ENCODE data around the gene TSPAN32.
A peak's percentile ranks its signal among the peaks of the same experiment; 100 is the strongest.
"Not testable (repeated sequence)": the region's sequence is repeated elsewhere in the genome, so short reads cannot be mapped to it uniquely, and the experiment has no call there.

TSPAN32 gene

DNA sequence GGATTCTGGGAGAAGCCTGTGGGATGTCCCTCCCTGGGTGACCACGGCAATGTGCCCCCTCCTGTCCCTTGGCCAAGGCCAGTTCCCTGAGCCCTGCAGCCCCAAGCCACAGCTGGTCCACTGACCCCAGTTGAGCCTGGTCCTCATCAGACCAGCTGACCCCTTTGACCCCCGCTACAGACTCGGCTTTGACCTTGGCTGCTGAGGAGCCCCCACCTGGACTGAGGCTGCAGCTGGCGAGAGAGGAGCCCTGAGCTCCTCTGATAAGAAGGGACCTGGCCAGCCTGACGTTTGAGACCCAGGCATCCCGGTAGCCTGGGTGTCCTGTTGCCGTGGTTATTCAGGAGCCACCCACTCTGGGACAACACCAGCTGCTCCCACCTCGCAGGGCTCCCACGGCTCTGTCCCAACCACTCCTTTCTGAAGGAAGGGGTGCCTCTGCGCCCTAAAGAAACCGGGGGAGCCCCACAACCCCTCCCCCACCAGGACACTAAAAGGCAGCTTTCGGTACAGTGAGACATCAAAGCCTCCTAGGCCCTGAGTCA lies 34.4 kb upstream of the TSPAN32 start:
- no peak for DNase-seq

DNA sequence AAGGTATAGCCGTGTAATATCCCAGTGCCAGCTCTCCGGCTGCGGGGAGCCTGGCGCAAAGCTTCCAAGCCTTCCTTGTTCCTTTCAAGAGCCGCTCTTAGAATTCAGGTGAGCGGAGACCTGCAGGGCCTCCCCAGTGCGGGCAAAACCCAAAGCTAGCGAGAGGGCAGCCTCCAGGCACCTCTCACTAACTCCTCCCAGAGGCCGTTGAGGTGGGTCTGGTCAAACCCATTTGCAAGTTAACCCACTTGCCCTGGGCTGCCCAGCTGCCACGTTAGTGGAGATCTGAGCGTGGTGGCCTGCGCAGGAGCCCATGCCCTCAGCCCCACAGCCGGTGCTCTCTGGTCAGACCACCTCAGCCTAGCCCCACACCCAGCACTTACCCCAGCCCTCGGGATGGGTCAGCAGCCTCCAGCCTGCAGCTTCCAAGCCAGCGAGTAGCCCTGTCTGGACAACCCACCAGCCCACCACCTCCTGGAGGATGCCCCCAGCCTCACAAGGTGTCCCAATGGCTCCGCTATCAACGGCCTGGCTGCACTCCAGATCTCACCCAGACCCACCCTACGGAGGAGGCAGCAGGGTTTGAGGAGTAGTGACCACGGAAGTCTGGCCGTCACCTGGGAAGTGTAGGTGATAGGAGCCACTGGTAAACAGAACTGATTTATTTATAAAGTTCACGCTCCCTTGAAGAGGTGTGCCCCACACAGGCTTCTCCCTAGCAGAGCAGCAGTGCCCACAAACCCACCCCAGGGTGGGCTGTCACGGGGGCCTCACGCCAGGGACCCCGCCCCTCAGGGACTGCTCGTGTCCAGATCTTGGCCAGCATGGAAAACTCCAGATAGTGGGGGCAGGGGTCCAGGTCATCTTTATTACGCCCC lies 33.7 kb upstream of the TSPAN32 start:
- DNase-seq: no peak

DNA sequence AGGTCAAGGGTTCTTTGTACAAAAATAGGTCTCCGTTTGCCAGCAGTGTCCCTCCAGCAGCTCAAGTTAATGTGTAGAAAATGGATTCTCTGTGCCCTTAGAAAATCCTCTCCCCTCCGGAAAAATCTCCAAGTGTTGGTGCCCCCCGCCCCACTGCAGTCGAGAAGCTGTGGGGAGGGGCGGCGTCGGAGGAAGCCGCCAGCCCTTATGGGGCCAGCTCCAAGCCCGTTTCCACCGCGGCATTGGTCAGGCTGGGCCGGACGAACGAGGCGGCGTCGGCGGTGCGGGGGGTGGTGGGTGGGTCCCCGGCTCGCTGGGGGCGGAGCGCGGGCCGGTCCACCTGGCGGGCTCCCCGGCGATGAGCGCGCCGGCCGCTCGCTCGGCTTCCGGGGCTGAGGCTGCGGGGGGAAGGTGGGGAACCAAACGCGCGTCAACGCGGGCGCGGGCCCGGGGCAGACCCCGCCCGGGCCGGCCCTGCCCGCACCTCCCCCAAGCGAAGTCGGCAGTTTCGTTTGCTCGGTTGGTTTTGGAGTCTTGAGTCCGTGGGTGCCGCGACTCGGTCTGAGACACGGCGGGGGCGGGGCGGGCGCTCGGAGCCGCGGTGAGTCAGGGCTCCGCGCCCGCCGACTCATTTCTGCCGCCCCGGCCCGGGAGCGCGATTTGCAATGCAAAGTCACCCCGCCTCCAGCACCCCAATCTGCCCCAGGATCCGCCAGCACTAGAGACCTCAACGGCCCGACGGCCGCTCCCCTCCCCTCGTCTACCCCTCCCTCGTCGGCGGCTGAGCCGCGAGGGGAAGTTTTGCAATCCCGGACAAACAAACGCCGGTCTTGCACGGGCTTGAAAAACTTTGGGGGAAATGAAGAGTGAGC lies 32.8 kb upstream of the TSPAN32 start:
- no peak for DNase-seq

DNA sequence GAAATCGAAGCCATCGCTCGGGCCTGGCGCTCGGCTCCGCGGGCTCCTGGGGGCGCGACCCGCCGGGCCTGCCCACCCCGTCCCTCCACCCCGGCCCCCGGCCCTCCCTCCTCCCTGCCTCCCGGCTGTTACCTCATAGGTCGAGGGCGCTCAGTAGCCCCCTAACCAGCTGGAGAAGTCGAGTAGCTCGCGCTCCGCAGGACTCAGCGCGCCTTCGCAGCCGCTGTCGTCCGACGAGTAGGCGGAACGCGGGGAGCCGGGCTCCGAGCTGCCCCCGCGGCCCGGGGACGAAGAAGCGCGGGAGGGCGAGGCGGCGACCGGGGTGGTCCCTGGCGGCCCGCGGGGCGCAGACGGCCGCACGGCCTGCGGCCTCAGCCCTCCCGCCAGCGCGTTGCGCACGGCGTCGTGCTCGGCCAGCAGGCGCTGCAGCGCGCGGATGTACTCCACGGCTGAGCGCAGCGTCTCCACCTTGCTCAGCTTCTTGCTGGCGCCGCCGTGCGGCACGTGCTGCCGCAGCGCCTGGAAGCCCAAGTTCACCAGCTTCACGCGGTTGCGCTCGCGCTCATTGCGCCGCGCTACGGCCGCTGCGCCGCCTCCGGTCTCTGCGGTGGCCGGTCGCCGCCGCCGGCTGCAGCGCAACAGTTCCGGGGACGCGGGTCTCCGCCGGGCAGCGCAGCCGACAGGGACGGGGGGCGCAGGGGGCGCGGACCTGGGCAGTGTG lies 32.1 kb upstream of the TSPAN32 start:
- peak; percentile 59 for DNase-seq

DNA sequence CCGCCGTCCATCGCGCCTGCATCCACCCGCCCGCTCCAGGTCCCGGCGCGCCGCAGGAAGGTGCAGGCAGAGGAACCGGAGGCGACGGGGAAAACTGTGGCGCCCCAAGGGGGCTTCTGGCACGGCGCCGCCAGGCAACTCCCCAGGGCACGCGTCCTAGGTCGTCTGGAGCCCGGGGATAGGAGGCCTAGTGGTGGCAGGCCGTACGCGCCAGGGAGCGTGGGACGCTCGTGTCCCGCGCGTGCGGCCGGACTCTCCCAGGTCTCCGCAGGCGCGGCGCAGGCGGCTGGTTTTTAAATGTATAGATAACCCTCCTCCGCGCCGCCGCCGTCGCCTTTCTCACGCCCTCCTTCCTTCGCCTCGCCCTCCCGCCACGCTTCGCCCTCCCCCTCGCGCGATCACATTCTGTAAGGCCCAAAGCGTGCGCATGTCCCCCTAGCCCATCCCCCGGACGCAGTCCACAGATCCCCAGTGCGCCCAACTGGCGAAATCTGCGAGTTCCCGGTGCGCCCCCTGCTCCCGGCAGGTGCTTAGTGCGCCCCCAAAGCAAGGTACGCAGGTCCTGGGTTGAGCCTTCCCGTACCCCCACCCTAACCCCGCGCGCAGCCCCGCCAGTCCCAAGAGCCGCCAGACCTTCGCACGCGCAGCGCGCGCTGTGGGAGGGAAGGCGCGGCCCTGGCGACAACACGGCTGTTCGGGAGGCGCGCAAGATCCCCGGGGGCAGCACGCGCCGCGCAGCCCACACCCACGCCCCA lies 31.3 kb upstream of the TSPAN32 start, which contains the start of gene ASCL2:
Gene ASCL2, minus strand, starts transcription at position 267 of the 755 bp plus-strand sequence. Its CDS starts 256 bp downstream, at position 11.
- DNase-seq: no peak

DNA sequence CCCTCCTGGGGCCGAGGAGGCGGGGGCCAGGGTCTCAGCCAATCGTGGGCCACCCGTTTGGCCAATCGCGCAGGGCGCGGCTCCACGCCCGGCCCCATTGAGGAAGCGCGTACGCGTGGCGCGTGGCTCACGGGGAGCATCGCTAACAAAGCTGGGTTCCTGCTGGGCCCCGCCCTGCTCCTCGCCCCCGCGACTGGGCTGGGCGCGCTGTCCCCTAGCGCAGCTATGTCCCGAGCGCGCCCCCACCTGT lies 30.8 kb upstream of the TSPAN32 start:
- DNase-seq: no peak

DNA sequence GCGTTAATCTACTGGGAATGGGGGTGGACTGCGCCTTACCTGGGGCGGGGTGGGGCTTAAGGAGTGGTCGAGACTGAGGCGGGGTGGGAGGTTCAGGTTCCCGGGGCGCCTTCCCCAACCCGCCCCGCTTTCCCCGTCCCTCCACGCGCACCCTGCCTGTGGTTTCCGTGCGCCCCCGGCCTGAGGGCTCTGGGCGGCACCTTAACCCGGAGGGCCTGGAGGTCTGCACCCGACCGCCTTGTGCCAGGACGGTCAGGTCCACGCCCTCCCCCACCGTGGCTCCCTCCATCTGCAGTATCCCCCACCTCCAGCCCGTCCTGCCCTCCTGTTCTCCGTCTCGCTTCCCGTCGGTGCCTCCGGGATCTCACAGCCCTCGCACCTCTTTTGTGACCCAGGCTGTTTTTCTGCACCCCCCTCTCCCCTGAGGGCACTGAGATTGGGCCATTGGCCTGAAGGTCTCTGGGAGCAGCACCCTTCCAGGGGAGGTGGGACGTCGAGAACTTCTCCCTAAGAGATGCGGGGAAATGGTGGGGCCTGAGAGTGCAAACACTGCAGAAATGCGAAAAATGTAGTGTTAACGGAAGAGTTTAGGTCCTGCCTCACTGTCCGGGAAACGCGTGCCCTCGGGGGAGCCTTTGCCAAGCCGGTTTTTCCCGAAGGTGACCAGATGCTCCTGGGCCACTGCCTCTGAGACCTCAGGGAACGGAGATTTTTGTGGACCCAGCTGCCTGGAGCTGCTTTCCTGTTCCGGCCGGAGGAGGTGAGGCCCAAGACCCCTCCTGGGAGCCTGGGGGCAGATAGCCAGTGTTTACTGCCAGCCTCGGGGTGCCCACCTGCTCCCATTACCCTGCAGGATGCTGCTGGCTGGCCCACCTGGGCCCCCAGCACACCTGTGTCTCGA lies 30.2 kb upstream of the TSPAN32 start:
- no peak for DNase-seq

DNA sequence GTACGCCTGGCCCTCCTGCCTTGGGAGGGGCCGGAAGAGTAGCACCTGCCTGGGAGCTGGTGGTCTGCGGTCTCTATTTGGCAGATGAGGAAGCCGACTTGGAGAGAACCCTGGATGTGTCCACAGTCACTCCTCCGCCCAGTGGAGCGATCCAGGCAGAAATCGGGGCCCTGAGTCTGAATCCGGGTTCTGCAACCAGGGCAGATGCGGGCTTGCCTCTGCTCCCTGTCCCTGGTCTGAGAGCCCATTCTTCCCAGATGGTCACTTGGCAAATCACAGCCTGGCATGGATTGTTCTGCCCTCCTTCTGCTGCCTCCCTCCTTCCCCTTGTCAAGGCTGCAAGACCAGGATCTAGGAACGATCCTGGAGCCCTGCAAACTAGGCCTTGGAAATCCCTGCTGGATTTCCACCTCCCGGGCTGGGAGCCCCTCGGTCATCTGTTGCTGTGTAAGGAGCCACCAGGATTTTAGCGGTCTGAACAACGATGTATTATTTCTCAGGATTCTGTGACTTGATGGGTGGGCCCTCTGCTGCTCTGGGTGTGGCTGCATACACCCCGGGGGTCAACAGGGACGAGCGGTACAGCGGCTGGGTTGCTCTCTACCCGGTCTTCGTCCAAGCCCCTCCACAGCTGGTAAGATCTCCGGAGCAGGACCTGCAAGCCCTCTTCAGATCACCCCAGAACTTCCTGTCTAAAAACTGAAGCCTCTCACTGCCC lies 29.4 kb upstream of the TSPAN32 start:
- no peak for DNase-seq

DNA sequence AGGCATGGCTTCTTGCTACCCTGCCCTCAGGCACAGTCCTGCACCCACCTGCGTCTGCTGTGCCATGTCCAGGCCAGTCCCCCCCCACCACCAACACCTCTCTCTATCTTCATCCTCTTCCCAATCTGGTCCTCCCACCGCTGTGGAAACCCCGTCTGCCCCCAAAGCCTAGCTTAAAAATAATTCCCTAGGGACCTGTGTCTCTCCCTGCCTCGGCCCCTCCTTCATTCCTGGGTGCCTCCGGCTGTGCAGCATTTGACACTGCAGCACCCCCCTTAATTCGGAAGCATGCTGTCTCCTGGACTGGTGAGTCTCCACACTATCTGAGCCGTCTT lies 28.9 kb upstream of the TSPAN32 start:
- DNase-seq: no peak

DNA sequence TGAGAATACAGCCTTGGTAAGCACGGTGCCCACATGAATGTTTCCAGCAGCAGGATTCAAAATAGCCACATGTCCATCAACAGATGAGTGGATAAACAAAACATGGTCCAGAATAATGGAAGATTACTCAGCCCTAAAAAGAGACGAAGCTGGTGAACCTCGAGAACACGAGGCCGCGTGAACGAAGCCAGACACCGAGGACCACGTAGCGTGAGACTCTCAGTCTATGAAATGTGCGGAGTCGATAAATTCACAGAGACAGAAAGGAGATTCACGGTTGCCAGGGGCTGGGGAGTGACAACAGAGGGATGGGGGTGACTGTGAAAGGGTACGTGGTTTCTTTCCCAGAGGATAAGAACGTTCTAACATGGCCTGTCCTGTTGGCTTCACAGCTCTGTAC lies 28.5 kb upstream of the TSPAN32 start:
- DNase-seq: no peak

DNA sequence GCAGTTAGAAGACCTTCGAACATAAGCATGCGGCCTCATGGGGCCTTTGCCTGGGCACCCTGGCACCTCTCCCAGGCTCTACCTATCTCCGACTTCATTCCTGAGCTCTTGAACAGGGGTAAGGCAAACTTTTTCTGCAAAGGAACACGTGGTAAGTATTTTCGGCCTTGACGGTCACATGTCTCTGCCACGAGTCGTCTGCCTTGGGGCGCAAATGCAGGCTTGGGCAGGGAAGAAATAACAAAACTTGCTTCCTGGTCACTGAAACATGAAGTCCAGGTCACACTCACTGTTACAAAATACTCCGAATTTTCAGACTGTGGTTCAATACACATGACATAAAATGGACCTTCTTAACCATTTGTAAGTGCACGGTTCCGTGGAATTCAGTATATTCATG lies 28.0 kb upstream of the TSPAN32 start:
- DNase-seq: no peak

DNA sequence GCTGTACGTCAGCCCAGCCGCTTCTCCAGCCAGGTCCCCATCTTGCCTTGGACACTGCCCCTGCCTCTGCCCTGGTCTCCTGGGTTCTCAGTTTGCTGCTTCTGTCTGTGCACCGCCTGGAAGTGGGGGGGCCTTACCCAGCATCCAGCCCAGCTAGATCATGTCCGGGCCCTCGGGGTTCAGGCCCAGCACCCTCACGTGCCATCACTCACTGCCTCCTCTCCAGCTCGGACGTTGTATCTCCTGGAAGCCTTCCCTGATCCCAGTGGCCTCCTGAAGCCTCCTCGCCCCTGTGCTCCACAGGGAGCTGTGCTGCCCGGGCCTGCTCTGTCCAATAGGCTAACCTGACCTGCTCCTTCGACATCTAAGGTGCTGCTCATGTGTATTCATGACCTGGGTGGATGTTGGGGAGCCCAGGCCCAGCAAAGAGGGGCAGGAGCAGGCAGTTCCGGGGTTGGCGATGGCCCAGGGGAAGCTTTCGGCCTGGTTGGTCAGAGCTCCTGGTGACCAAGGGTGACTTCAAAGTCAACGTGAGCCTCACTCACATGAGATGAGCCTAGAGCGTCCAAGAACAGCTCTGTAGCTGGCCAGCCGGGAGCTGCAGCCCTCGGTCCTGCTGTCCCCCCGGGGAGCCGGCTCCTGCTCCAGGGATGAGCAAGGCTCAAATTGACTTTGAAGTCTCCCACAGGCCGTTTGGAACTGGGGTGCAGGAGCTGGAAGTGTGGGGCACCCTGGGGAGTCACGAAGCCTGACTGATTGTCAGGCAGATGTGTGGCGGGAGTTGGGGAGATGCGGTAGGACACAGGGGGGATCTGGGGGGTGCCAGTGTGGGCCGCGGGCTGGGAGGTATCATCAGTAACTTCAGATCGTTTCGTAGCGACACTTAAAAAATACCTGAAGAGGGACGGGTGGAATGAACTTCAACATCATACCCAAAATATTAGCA lies 26.2 kb upstream of the TSPAN32 start:
- no peak for DNase-seq

DNA sequence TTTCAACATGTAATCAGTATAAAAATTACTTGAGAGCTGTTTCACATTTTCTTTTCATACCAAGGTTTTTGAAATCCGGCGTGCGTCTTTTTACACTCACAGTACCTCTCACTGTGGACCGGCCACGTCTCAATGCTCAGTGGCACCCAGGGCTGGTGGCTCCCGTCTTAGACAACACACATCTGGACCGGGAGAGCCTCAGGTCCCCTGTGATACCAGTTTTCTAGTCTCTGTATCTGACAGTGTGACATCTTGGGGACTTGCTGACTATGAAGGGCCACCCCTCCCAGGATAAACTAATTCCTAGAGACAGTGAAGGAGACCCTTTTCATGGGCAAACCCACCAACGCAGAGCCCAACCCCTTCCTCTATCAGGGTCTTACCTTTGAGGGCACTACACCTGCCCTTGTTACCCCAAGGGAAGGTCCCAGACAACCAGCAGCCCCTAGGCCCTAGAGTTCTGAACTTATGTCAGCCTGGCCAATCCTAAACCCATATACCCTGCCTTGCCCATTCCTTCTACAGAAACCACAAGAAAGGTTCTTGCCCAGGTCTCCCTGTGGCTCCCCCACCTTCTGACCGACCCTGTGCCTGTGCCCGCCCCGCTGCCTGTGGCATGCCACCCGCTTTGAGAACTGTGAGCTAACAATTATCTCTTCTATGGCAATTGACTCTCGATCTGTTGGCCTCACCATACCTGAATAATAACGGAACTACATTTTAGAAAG lies 25.4 kb upstream of the TSPAN32 start:
- no peak for DNase-seq

DNA sequence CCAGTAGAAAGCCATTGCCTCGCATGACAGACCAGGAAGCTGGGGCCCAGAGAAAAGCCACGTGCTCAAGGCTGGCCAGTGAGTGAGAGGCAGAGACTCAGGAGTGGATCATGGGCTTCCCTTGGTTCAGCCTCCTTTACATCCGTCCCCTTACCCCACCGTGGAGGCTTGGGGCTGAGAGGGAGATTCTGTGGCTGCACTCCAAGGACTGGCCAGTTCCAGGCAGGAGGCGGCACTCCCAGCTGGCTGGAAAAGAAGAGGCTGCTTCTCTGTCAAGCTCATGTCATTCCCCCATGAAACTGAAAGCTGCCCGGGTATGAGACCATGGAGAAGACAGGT lies 24.8 kb upstream of the TSPAN32 start:
- DNase-seq: no peak

DNA sequence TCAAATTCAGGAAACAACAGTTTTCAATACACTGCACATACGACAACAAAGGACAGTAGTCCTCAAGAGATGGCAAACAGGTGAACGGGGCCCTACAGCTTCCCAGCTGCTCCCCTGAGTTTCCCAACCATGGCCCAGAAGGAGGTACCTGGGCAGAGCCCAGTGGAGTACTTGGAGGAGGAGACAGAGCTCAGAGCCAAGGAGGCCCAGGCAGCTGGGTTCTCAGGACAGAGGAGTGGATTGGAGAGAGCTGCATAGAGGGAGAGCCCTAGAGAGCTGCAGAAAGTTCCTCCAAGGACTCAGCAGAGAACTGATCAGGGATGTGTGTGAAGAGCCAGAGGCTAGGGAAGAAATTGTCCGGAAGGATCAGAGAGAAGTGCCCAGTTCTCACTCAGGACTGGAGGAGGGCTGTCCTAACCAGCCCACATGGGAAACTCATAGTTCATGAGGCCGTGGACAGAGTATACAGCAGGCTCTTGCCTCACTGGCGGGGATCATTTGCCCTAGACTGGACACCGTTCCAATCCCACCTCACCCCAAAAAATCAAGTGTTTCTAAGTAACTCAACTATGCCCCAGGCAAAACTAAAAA lies 23.8 kb upstream of the TSPAN32 start:
- no peak for DNase-seq

DNA sequence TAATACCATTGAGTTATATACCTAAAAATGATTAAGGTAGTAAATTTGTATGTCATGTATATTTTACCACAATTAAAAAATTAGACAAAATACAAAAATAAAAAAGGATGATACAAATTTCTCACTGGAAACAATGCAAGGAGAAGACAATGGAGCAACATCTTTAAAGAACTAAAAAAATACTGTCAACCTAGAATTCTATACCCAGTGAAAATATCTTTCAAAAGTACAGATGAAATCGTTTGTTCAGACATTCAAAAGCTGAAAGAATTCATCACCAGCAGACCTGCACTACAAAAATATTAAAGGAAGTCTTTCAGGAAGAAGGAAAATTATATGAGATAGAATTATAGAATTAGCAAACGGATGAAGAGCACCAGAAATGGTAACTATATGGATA lies 21.6 kb upstream of the TSPAN32 start:
- no peak for DNase-seq

DNA sequence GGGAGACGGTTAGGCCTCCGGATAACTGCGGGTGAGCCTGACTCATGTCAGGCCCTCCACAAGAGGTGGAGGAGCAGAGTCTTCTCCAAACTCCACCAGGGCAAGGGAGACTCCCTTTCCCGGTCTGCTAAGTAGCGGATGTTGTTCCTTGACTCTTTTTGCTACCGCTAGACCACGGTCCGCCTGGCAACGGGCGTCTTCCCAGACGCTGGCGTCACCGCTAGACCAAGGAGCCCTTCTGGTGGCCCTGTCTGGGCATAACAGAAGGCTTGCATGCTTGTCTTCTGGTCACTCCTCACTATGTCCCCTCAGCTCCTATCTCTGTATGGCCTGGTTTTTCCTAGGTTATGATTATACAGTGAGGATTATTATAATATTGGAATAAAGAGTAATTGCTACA lies 15.5 kb upstream of the TSPAN32 start:
- not testable (repeated sequence) for DNase-seq

DNA sequence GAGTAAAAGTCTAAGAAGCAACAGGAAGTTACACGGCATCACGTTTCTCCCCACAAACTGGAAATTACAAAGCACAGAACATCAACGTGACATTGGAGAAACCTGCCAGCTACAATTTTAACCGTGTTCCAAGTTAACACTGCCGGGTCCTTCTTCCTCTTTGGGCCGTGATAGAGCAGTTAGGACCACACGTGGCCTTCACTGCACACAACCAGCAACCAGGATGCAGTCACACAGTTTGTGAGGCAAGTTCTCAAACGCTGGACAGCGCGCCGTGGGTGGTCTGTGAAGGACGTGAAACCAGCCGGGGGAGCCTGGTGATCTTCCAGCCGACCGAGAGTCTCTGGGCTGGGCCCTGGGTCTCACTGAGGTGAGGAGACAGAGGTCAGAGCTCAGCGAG lies 14.7 kb upstream of the TSPAN32 start:
- DNase-seq: no peak

DNA sequence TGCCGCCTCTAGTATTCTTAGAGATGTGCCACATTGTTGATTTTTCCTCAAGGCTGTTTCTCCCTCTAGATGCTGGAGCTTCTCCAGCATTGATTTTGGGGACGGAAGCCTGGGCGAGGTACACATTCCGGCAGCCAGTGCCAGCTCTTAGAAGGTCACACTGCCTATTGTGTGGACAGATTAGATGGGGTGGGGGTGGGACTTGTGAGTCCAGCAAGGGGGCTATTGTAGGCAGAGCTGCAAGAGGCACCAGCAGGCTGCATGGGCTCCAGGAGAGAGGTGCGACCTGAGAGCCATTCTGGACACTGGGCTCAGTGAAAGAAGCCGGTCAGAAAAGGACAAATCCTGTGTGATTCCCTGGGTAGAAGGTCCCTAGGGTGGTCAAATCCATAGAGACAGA lies 12.5 kb upstream of the TSPAN32 start:
- no peak for DNase-seq
